Motor neuron (in vitro differentiated cells): Measurements from ENCODE around the gene C7. TPM values are rescaled to one million over a fixed set of nuclear protein-coding genes. Genes with fewer than 3 reads are reported as not detected.
A peak's percentile ranks its signal among the peaks of the same experiment; 100 is the strongest.
"Not testable (repeated sequence)": the region's sequence is repeated elsewhere in the genome, so short reads cannot be mapped to it uniquely, and the experiment has no call there.

Experiments
- ATAC-seq, 8 experiments: fragments of 200-7000 bp; cut with Tn5 transposase; replicated peaks in 6 of 8; 2 replicates each; pipeline ENCODE4 v1.8.0; 2021; ENCODE audit warnings: mild to moderate bottlenecking in 8 of 8, moderate library complexity in 8 of 8
- H3K27ac ChIP-seq, 2 donors: fragments of 250-450 bp; sonication (Bioruptor Pico); 2 replicates each; pipeline ENCODE4 v1.9.0; 2021; ENCODE audit warnings: antibody characterized with exemption in 2 of 2, mild to moderate bottlenecking in 2 of 2, moderate library complexity in 1 of 2
- H3K4me1 ChIP-seq, 2 donors: fragments of 250-450 bp; sonication (Bioruptor Pico); replicated peaks in 1 of 2; 2 replicates each; pipeline ENCODE4 v1.6.1; 2021; ENCODE audit warnings: antibody characterized with exemption in 2 of 2, mild to moderate bottlenecking in 2 of 2, moderate library complexity in 1 of 2
- H3K4me3 ChIP-seq, 5 donors: fragments of 250-450 bp; sonication (Bioruptor Pico); 2 replicates each; pipeline ENCODE4 v1.9.0; 2021; ENCODE audit warnings: antibody characterized with exemption in 5 of 5, mild to moderate bottlenecking in 5 of 5, moderate library complexity in 4 of 5
- WGBS, 10 experiments: fragments of 450-650 bp; shearing (Covaris generic); methylation state at CpG; one replicate each; pipeline ENCODE4 v1.0.0; 2022; 5-methylcytosine and 5-hydroxymethylcytosine counted together
- in situ Hi-C, 9 experiments: fragments of 400-800 bp; cut with MboI; loops; one replicate each; pipeline ENCODE4 v1.15.0; 2021; ENCODE audit warnings: low sequenced_read_pairs in 9 of 9, low pct_unique_long_range_greater_than_20kb in 2 of 9; ENCODE audit not compliant: unreplicated experiment in 9 of 9
- total RNA-seq, 8 experiments: library from RNA; unstranded; fragments of 300-600 nt; gene quantifications; 2 replicates each; pipeline versions ENCODE4 v1.2.3 to v1.2.4, GENCODE V29; 2022

Gene C7
- total RNA-seq, 8 experiments from 2014 or later = 0.33 to 504 (median 1.6) TPM; not detected in 4

DNA sequence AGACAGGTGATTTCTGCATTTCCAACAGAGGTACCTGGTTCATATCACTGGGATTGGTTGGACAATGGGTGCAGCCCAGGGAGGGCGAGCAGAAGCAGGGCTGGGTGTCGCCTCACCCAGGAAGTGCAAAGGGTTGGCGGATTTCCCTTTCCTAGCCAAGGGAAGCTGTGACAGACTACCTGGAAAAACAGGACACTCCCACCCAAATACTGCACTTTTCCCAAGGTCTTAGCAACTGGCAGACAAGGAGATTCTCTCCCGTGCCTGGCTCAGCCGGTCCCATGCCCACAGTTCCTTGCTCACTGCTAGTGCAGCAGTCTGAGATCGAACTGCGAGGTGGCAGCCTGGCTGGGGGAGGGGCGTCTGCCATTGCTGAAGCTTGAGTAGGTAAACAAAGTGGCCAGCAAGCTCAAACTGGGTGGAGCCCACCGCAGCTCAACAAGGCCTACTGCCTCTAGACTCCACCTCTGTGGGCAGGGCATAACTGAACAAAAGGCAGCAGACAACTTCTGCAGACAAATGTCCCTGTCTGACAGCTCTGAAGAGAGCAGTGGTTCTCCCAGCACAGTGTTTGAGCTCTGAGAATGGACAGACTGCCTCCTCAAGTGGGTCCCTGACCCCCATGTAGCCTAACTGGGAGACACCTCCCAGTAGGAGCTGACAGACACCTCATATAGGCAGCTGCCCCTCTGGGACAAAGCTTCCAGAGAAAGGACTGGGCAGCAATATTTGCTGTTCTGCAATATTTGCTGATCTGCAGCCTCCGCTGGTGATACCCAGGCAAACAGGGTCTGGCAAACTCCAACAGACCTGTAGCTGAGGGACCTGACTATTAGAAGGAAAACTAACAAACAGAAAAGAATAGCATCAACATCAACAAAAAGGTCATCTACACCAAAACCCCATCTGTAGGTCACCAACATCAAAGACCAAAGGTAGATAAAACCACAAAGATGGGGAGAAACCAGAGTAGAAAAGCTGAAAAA, 13.6 kb upstream of the C7 start:
- H3K4me3 ChIP-seq, H3K4me1 ChIP-seq, H3K27ac ChIP-seq: not testable (repeated sequence)
- 40 to 57% (median 49%) methylated on average over 1 to 5 of the region's 10 CpGs; no CpG with 5 or more reads in 6 of the 10 experiments for WGBS, 10 experiments
- in situ Hi-C loops = loop anchor here in 2 of 9 experiments (25.0 kb wide), 1 partner anchor 1308 kb away; no protein-coding TSS in a partner anchor
- ATAC-seq = peak in 1 of 8 experiments; percentile 15

GRCh38 chr5:40904205-40904993, 4.9 kb upstream of the C7 start:
- Histone ChIP-seq H3K4me1 (no peaks in the 10 kb centered on the region), H3K27ac (no peak overlapping the region), H3K4me3 (no peak overlapping the region)
- peak; percentile 72 to 99 (median 88) for ATAC-seq
- WGBS, 10 experiments = 50 to 100% (median 68%) methylated on average over 1 to 7 of the region's 7 CpGs
- in situ Hi-C loops = loop anchor here in 3 of 9 experiments (25.0 kb wide), 6 partner anchors 208 to 933 kb away; partner anchors contain the start of gene PLCXD3 (in 1 of the 3)

GRCh38 chr5:40904994-40905306, 4.3 kb upstream of the C7 start:
- Histone ChIP-seq H3K4me3 (no peak overlapping the region), H3K27ac (no peak overlapping the region), H3K4me1 (no peaks in the 10 kb centered on the region)
- in situ Hi-C loops = loop anchor here in 3 of 9 experiments (25.0 kb wide), 6 partner anchors 207 to 932 kb away; partner anchors contain the start of gene PLCXD3 (in 1 of the 3)
- WGBS, 10 experiments = 0 to 57% (median 33%) methylated on average over 1 to 2 of the region's 2 CpGs; no CpG with 5 or more reads in 1 of the 10 experiments
- no peak for ATAC-seq

GRCh38 chr5:40906351-40906751, 2.9 kb upstream of the C7 start:
- in situ Hi-C loops = loop anchor here in 3 of 9 experiments (25.0 kb wide), 6 partner anchors 206 to 931 kb away; partner anchors contain the start of gene PLCXD3 (in 1 of the 3)
- no peak overlapping the region for H3K4me3 ChIP-seq
- peak in 2 of 8 experiments; percentile 45 to 61 for ATAC-seq
- H3K4me1 ChIP-seq = no peaks in the 10 kb centered on the region
- H3K27ac ChIP-seq = no peak overlapping the region
- 0 to 100% (median 85%) methylated on average over 1 of the region's 1 CpG; no CpG with 5 or more reads in 2 of the 10 experiments for WGBS, 10 experiments

GRCh38 chr5:40909723-40910122, 426 bp downstream of the C7 start:
- H3K27ac ChIP-seq = no peak overlapping the region
- in situ Hi-C loops = loop anchor here in 3 of 9 experiments (25.0 kb wide), 6 partner anchors 203 to 928 kb away; partner anchors contain the start of gene PLCXD3 (in 1 of the 3)
- no peaks in the 10 kb centered on the region for H3K4me1 ChIP-seq
- ATAC-seq = no peak
- WGBS, 10 experiments = 67 to 100% (median 92%) methylated on average over 1 to 2 of the region's 2 CpGs
- no peak overlapping the region for H3K4me3 ChIP-seq

GRCh38 chr5:40911266-40911665, 2.0 kb downstream of the C7 start:
- in situ Hi-C loops = loop anchor here in 3 of 9 experiments (25.0 kb wide), 6 partner anchors 201 to 926 kb away; partner anchors contain the start of gene PLCXD3 (in 1 of the 3)
- Histone ChIP-seq H3K27ac (no peak overlapping the region), H3K4me3 (no peak overlapping the region), H3K4me1 (no peaks in the 10 kb centered on the region)
- ATAC-seq = no peak
- WGBS, 10 experiments = 0 to 100% (median 80%) methylated on average over 1 to 3 of the region's 4 CpGs; no CpG with 5 or more reads in 1 of the 10 experiments

- no peak for ATAC-seq
- in situ Hi-C loops = loop anchor here in 3 of 9 experiments (25.0 kb wide), 6 partner anchors 197 to 922 kb away; partner anchors contain the start of gene PLCXD3 (in 1 of the 3)
- Histone ChIP-seq H3K4me1 (no peaks in the 10 kb centered on the region), H3K4me3 (no peak overlapping the region), H3K27ac (no peak overlapping the region)
- 0 to 90% (median 71%) methylated on average over 1 to 5 of the region's 7 CpGs for WGBS, 10 experiments
Measured at GRCh38 chr5:40914835-40915234, 5.5 kb downstream of the C7 start.

- in situ Hi-C loops = loop anchor here in 3 of 9 experiments (25.0 kb wide), 6 partner anchors 197 to 922 kb away; partner anchors contain the start of gene PLCXD3 (in 1 of the 3)
- H3K27ac ChIP-seq = no peak overlapping the region
- H3K4me3 ChIP-seq = no peak overlapping the region
- WGBS, 10 experiments = 0 to 46% (median 27%) methylated on average over 1 to 3 of the region's 3 CpGs; no CpG with 5 or more reads in 2 of the 10 experiments
- no peaks in the 10 kb centered on the region for H3K4me1 ChIP-seq
- ATAC-seq = no peak
Measured at GRCh38 chr5:40915341-40915926, 6.1 kb downstream of the C7 start.

- no peak for ATAC-seq
- no peaks in the 10 kb centered on the region for H3K4me1 ChIP-seq
- H3K27ac ChIP-seq = no peak overlapping the region
- WGBS, 10 experiments = 11 to 43% (median 19%) methylated on average over 1 to 4 of the region's 4 CpGs; no CpG with 5 or more reads in 1 of the 10 experiments
- no peak overlapping the region for H3K4me3 ChIP-seq
- in situ Hi-C loops = loop anchor here in 3 of 9 experiments (25.0 kb wide), 6 partner anchors 196 to 921 kb away; partner anchors contain the start of gene PLCXD3 (in 1 of the 3)
Measured at GRCh38 chr5:40916226-40916625, 6.9 kb downstream of the C7 start.

DNA sequence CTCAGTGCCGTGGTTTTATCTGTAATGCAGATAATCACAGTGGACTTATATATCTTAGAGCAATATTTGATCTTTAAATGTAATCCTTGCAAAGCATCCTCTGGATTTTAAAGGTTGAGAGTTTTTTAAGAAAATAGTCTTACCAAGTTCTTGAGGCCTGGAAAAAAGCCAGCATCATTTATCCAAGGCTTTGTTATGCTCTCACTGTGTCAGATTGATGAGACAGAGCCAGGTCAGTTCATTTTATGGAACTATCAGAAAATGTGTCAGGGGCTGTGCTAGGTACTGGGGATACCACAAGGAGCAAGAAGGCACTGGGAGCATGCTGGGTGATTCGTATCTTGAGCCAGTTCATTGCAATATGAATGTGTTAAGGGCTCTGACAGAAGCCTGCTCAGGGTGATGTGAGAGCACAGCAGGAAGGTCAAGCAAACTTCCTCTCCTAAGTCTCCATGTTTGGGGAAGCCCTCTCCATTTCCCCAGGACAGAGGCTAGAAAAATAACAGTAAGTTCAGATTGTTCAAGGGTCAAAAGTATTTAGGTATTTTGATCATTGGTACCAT, 19.7 kb downstream of the C7 start:
- Histone ChIP-seq H3K4me3 (no peak overlapping the region), H3K27ac (no peak overlapping the region), H3K4me1 (no peaks in the 10 kb centered on the region)
- in situ Hi-C loops = no loop called here
- WGBS, 10 experiments = 0 to 78% (median 56%) methylated on average over 1 to 2 of the region's 2 CpGs; no CpG with 5 or more reads in 1 of the 10 experiments
- no peak for ATAC-seq

DNA sequence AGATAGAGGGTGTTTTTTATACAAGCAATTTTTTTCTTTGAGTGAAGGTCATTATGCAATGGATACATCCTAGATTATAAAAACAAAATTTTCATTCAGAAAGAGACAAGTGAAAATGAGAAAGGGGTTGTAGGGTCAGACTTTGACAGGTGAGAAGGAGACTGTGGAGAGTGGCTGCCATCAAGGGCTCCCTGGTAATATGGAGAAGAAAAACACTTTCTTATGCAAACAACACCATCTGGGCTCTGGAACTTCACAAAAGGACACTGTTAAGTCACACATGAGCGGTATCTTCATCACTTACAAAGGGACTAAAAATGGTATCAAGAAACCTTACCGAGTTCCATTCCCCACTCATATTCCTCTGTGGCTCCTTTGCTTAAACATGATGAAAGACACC, 23.5 kb downstream of the C7 start:
- WGBS, 10 experiments = 0 to 80% (median 29%) methylated on average over 1 to 2 of the region's 2 CpGs; no CpG with 5 or more reads in 4 of the 10 experiments
- in situ Hi-C loops = no loop called here
- H3K4me1 ChIP-seq = no peaks in the 10 kb centered on the region
- no peak overlapping the region for H3K27ac ChIP-seq
- no peak overlapping the region for H3K4me3 ChIP-seq
- ATAC-seq = no peak

- no peak for ATAC-seq
- 0 to 100% (median 63%) methylated on average over 1 of the region's 1 CpG; no CpG with 5 or more reads in 3 of the 10 experiments for WGBS, 10 experiments
- Histone ChIP-seq H3K4me3 (no peak overlapping the region), H3K27ac (no peak overlapping the region), H3K4me1 (no peaks in the 10 kb centered on the region)
- in situ Hi-C loops = no loop called here
Measured at GRCh38 chr5:40937075-40937474, 27.8 kb downstream of the C7 start.
